Nephron (organoid): ENCODE results near the gene RET.
A peak's percentile ranks its signal among the peaks of the same experiment; 100 is the strongest.

Source experiments
- H3K27ac Mint-ChIP-seq, 3 experiments: 2 replicates each; pipeline ENCODE4 v1.8.0; 2020; ENCODE audit warnings: mixed read lengths in 3 of 3, mild to moderate bottlenecking in 2 of 3, moderate library complexity in 1 of 3
- H3K27me3 Mint-ChIP-seq: 2 replicates; pipeline ENCODE4 v1.8.0; 2021; ENCODE audit warnings: low read depth, mild to moderate bottlenecking, moderate library complexity, mixed read lengths
- H3K36me3 Mint-ChIP-seq: 2 replicates; pipeline ENCODE4 v1.8.0; 2020; ENCODE audit warnings: low read depth, mixed read lengths
- H3K4me1 Mint-ChIP-seq: 2 replicates; pipeline ENCODE4 v1.8.0; 2020; ENCODE audit warnings: mixed read lengths
- H3K4me3 Mint-ChIP-seq, 3 experiments: 2 replicates each; pipeline ENCODE4 v1.8.0; 2020; ENCODE audit warnings: mild to moderate bottlenecking in 3 of 3, mixed read lengths in 3 of 3, moderate library complexity in 2 of 3
- H3K9me3 Mint-ChIP-seq: 2 replicates; pipeline ENCODE4 v1.8.0; 2020; ENCODE audit warnings: mixed read lengths
- TF ChIP-seq, protein P1 (sequence below), 3 experiments: fragments of 200-600 bp; sonication (generic); IDR thresholded peaks; one replicate each; pipeline ENCODE4 v1.5.0; 2021; ENCODE audit warnings: antibody characterized with exemption in 3 of 3; ENCODE audit not compliant: unreplicated experiment in 3 of 3

Gene RET

GRCh38 chr10:43100366-43100765, 23.5 kb downstream of the RET start:
- TF ChIP-seq, protein P1, sequence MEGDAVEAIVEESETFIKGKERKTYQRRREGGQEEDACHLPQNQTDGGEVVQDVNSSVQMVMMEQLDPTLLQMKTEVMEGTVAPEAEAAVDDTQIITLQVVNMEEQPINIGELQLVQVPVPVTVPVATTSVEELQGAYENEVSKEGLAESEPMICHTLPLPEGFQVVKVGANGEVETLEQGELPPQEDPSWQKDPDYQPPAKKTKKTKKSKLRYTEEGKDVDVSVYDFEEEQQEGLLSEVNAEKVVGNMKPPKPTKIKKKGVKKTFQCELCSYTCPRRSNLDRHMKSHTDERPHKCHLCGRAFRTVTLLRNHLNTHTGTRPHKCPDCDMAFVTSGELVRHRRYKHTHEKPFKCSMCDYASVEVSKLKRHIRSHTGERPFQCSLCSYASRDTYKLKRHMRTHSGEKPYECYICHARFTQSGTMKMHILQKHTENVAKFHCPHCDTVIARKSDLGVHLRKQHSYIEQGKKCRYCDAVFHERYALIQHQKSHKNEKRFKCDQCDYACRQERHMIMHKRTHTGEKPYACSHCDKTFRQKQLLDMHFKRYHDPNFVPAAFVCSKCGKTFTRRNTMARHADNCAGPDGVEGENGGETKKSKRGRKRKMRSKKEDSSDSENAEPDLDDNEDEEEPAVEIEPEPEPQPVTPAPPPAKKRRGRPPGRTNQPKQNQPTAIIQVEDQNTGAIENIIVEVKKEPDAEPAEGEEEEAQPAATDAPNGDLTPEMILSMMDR (IDR thresholded peaks at IDR 0.05; ENCODE audit: unreplicated experiment in 3 of 3), result no peak
- H3K9me3 Mint-ChIP-seq, result no peaks in the 10 kb centered on the region
- no peak overlapping the region for H3K27ac Mint-ChIP-seq
- H3K4me3 Mint-ChIP-seq, result no peak overlapping the region
- peaks cover 37% of the 10 kb centered on the region for H3K27me3 Mint-ChIP-seq
- H3K4me1 Mint-ChIP-seq, result no peaks in the 10 kb centered on the region
- H3K36me3 Mint-ChIP-seq, result no peaks in the 10 kb centered on the region

DNA sequence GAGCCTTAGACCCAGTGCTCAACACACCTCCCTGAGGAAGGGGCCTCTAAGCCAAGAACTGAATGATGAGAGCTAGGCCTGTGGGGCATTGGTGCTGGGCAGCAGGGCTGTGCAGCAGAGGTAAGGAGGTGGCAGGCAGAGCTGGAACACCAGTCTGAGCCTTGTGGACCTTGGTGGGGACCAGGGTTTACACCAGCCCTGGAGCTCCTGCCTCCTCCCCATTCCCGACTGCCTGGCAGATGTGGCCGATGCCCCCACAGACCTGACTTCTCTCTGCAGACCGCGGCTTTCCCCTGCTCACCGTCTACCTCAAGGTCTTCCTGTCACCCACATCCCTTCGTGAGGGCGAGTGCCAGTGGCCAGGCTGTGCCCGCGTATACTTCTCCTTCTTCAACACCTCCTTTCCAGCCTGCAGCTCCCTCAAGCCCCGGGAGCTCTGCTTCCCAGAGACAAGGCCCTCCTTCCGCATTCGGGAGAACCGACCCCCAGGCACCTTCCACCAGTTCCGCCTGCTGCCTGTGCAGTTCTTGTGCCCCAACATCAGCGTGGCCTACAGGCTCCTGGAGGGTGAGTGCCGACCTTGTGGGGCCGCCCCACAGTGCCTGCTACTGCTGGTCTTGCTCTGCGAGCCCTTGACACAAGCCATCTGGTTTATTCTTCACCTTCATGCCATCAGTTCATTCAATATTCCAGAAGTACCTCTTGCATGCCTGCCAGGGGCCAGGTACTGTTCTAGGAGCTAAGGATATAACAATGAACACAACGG, 25.4 kb downstream of the RET start:
- Mint-ChIP-seq H3K36me3 (no peaks in the 10 kb centered on the region), H3K4me3 (peak overlapping the region; percentile 10 to 53 (median 20)), H3K9me3 (no peaks in the 10 kb centered on the region), H3K4me1 (no peaks in the 10 kb centered on the region), H3K27ac (no peak overlapping the region), H3K27me3 (peaks cover 37% of the 10 kb centered on the region)
- TF ChIP-seq, protein P1 (IDR thresholded peaks at IDR 0.05; ENCODE audit: unreplicated experiment in 3 of 3), result no peak

DNA sequence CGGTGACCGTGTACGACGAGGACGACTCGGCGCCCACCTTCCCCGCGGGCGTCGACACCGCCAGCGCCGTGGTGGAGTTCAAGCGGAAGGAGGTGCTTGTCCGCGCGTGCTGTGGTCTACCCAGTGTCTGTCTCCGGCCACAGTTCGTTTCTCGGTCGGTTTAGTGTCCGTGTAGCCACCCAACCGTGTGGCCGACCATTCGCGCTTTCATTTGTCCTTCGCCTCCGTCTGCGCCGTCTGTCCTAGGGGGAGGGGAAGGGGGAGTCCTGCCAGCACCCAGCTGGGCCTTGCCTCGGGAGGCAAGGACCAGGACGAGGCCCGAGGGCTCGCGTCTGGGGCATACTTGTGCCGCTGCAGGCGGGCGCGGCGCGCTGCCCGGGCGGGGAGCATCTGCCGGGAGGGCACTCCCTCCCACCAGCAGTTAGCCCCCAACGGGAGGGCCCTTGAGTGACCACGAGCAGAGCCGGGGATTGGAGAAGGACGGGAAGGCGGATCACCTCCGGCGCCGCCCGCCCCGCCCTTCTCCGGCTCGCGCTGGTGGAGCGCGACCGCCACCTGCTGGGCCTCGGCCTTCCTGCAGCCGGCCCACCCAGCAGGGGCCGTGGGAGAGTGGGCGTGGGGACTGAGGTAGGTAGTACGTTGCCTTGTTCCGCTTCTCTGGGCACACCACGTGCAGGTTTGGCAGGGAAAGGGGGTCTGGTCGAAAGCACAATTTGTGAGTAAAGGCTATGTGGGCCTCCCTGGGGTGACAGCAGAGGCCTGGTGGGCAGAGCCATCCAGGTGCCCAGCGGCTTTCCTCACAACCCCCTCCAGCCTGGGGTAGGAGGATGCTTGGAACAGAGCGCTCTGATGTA, 28.5 kb downstream of the RET start:
- Mint-ChIP-seq H3K27ac (no peak overlapping the region), H3K9me3 (no peaks in the 10 kb centered on the region), H3K27me3 (peaks cover 29% of the 10 kb centered on the region), H3K4me1 (peaks cover 3% of the 10 kb centered on the region), H3K36me3 (no peaks in the 10 kb centered on the region), H3K4me3 (peak overlapping the region; percentile 81 to 82 (median 81))
- TF ChIP-seq, protein P1 (IDR thresholded peaks at IDR 0.05; ENCODE audit: unreplicated experiment in 3 of 3), result peak; percentile 99

- Mint-ChIP-seq H3K27ac (no peak overlapping the region), H3K9me3 (no peaks in the 10 kb centered on the region), H3K4me1 (peaks cover 7% of the 10 kb centered on the region), H3K36me3 (no peaks in the 10 kb centered on the region), H3K4me3 (no peak overlapping the region), H3K27me3 (peaks cover 29% of the 10 kb centered on the region)
- TF ChIP-seq, protein P1 (IDR thresholded peaks at IDR 0.05; ENCODE audit: unreplicated experiment in 3 of 3), result no peak
Observed at GRCh38 chr10:43105956-43106229, 29.0 kb downstream of the RET start.

- peaks cover 29% of the 10 kb centered on the region for H3K27me3 Mint-ChIP-seq
- H3K9me3 Mint-ChIP-seq, result no peaks in the 10 kb centered on the region
- H3K27ac Mint-ChIP-seq, result no peak overlapping the region
- H3K36me3 Mint-ChIP-seq, result no peaks in the 10 kb centered on the region
- TF ChIP-seq, protein P1 (IDR thresholded peaks at IDR 0.05; ENCODE audit: unreplicated experiment in 3 of 3), result no peak
- H3K4me1 Mint-ChIP-seq, result peaks cover 7% of the 10 kb centered on the region
- peak overlapping the region in 2 of 3 experiments; percentile 27 to 60 for H3K4me3 Mint-ChIP-seq
Observed at GRCh38 chr10:43106256-43107091, 29.6 kb downstream of the RET start.
